Raji (cell line): Measurements from ENCODE around the gene OTOP2.

Experiments used
- POLR2A ChIP-seq: IDR thresholded peaks from 2 replicates; pipeline ENCODE4 v1.6.1; 2011; ENCODE audit warnings: low read depth, low read length, control low read depth; ENCODE audit not compliant: insufficient read depth

Gene OTOP2

DNA sequence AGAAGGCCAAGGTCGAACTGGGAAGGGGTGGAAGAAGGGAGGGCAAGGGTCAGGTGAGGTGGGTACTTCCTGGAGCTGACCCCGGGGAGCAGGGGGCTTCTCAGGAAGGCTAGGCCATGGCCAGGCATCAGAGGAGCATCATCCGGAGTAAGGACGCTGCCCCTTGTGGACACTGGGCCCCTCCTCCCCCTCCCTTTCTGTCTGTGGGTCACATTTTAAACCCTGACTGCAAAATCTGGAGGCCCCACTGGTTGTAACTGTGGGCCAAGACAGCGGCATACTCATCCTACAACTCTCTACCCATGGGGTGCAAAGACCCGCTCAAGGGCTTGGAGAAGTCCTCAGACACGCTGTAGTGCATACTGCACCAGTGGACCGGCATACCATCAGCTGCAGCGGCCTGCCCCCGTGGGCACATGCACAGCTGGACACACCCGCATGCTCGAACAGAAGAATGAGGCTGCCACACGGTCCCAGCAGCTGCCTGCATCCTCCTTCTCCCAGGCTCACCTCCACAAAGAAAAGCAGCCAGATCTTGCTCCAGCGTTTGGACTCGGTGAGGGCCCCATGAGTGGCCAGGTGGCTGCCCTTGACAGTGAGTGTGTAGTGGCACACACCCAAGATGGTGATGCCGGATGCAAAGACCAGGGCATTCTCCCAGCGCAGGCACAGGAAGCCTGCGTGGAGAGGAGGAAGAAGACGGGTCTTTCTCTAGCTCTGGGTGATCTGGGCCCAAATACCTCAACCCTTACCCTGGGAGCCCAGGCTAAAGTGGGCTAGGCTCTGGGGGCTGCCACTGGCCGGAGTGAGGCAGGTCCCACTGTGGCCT, 31.8 kb upstream of the OTOP2 start:
- TF ChIP-seq POLR2A = no peak

DNA sequence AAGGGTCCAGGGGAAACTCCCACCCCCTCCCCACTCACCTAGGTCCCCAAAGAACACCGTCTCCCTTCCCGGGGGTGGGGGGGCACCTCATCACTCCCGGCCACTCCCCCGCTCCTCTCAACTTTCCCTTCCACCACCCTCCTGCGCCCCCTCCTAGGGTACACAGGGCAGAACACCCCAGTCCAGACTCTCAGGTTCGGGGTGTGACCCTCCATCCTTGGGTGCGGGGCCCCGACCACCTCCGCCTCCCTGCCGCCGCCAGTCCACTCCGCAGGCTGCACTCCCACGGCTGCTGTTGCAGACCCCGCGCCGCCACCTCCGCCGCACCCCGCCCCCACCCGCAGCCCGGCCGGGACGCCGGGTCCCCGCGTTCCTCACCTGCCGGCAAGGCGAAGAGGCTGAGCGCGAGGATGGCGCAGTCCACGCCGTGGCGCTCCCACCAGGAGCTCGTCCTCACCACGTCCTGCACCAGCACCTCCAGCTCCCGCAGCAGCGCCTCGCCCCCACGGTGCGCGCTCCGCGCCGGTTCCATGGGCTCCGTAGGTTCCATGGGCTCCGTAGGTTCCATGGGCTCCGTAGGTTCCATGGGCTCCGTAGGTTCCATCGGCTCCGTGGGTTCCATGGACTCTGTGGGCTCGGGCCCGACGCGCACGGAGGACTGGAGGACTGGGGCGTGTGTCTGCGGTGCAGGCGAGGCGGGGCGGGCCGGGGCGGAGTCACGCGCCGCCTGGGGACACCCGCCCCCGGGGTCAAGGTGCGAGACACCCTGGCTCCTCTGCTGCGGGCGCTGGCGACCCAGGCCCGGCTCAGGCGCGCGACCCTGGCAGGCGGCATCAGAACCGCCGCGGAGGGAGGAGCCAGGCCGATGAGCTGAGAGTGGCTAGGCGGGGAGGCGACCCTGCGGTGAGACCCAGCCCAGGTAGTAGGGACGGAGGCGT, 30.8 kb upstream of the OTOP2 start, which contains the start of gene FADS6:
TSS of gene FADS6 (minus strand) at position 660 of the 938 bp plus-strand sequence. CDS start at position 622, 38 bp downstream.
- no peak for TF ChIP-seq POLR2A

DNA sequence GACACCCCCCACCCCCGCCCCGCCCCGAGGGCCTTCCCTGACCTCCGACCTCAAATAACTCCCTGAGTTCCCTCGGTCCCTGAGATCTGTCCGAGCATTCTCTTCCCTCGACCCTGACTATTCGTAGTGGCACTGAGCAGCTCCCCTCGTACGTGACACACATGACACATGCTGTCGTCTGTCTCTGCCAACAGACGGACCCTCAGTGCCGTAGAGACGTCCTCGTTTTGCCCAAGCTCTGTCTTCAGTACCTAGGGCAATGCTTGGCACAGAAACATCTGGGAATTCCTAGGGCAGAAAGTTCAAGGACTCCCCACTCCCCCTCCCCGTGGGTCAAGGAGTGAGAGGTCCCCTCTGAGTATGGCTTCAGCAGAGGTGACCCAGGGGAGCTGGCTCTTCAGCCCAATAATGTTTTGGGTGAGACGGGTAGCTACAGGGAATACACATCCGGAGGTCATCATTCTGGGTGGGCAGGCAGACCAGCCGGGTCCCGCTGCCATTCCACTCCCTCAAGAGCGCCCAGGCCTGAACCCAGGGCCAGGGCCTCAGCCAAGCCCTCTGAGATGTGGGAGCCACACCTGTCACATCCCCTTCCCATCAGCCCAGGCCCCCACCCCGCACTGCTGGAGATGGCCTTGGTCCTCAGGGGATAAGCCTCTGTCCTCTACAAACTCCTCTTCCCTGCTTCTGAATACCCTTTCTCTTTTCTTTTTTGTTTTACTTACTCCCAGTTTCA, 30.0 kb upstream of the OTOP2 start:
- no peak for TF ChIP-seq POLR2A

DNA sequence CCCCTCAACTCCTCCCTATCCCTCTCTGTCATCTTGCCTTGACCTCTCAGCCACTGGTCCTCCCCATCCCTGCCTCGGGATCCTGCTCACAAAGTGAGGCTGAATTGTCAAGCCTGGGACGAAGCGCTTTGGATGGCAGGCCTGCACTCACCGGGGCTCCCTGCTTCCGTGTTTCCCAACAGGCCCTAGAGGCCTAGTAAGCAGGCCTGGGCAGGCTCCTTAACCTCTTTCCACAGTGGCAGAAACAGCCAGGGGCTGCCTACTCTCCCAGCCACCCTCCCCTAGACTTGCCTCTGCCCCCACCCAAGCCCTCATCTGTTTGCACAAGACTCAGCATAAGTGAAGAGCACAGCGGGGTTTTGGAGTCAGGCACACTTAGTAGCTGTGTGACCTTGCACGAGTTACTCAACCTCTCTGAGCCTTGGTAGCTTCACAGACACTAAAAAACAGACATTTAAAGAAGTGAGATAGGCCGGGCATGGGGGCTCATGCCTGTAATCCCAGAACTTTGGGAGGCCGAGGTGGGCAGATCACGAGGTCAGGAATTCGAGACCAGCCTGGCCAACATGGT, 25.6 kb upstream of the OTOP2 start:
- no peak for TF ChIP-seq POLR2A

DNA sequence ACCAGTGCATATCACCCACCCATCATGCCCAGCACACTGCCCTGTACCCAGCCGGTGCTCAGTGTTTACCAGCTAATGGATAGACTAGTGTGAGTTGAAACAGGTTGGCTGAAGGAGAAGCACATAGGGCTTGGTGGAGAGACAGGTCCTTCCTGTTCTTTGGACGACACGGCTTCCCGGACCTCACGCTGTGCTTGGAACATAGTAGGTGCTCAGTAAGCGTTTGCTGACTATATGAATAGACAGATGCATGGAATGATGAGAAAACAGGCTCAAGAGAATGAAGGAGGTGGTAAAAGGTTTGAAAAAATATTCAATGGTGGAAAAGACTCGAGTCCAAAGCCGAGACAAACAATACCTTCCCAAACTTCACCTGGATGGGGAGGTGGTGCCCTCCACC, 23.9 kb upstream of the OTOP2 start:
- TF ChIP-seq POLR2A = no peak

DNA sequence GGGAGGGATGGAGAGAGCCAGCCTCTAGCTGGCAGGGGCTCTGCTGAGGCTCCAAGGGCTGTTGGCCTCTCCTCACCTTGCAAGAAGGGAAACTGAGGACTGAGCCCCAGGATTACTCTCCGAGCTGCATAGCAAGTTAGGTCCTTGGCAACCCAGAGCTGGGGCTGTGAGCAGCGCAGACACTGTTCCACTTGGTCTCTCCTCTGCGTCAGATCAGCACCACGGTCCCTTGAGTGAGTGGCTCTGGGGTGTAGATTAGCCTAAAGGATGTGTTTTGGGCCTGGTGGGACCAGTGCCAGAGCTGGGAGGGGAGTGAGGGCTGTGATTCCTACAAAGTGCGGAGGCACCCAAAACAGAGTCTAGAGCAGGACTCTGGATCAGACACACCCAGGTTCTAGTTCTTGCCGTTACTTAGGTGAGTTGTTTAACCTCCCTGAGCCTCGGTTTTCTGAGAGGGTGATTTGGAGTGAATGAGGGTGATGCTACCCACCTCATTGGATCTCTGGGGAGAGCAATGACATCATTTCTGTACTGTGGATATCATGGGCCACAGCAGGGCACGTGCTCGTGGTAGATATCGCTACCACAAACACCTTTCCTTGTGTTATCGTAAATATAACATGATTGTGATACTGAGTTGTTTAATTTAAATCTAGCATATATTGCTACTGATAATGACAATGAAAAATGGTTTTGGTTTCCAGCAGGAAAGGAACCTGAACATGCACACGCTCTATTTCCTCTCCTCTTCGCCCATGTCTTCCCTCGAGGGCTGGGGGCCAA, 22.5 kb upstream of the OTOP2 start:
- TF ChIP-seq POLR2A = no peak

DNA sequence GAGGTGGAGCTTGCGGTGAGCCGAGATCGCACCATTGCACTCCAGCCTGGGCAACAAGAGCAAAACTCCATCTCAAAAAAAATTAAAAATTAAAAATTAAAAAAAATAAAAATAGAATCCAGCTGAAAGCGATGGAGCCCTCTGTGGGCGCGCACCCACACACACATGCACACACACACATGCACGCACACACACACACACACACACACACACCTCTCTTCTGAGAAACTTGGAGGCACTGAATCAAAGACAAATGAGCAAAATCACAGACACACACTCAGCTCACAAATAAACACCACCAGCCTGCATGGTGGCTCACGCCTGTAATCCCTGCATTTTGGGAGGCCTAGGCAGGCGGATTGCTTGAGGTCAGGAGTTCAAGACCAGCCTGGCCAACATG, 21.0 kb upstream of the OTOP2 start:
- no peak for TF ChIP-seq POLR2A

DNA sequence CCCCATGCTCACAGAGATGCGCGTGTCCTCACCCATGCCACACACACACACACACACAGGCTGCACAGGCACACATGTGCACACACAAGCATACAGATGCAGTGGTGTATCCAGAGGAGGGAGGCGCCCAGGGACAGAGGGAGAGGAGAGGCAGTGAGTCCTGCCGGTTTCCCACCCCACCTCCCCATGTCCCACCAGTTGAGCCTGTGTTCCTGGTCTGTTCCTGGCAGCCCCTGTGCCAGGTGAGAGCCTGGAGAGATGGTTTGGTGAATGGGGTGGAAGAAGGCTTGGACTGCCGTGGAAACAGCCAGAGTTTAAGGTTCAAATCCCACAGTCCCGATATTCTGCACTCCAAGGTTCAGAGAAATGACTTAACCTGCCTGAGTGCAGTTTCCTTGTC, 20.4 kb upstream of the OTOP2 start:
- TF ChIP-seq POLR2A = no peak

DNA sequence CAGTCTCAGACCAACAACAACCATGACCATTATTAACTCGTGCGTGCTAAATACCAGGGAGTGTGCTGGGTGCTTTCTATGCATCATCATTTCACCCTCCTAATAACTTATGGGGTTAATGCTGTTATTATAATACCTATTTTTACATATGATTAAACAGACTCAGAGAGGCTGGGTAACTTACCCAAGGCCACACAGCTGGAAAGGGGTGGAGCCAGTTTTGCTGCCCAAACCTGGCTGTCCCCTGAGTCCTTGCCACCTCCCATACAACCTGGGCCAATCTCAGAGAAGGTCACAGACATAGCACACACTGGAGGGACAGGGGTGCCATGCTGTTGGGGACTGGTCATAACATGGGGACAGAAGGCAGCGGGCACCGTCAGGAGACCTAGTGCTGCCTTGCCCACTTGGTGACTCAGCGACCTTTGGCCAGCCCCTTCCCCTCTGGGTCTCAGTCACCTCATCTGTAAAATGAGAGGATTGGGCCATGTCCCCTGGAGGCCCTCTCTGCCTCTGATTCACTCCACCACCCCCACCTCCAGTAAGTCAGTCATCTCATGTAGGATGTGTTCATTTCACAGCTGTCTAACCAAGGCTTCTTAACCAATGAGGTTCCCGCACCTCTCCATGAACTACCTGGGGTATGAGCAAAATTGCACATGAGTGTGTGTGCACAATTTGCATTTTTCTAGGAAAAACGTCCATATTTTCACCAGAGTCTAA, 19.2 kb upstream of the OTOP2 start:
- no peak for TF ChIP-seq POLR2A

DNA sequence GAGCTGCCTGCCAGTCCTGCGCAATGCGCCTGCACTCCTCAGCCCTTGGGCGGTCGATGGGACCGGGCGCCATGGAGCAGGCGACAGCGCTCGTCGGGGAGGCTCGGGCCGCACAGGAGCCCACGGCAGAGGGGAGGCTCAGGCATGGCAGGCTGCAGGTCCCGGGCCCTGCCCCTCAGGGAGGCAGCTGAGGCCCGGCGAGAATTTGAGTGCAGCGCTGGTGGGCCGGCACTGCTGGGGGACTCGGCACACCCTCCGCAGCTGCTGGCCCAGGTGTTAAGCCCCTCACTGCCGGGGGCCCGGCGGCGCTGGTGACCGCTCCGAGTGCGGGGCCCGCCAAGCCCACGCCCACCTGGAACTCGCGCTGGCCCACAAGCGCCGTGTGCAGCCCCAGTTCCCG, 17.1 kb upstream of the OTOP2 start:
- TF ChIP-seq POLR2A = no peak

DNA sequence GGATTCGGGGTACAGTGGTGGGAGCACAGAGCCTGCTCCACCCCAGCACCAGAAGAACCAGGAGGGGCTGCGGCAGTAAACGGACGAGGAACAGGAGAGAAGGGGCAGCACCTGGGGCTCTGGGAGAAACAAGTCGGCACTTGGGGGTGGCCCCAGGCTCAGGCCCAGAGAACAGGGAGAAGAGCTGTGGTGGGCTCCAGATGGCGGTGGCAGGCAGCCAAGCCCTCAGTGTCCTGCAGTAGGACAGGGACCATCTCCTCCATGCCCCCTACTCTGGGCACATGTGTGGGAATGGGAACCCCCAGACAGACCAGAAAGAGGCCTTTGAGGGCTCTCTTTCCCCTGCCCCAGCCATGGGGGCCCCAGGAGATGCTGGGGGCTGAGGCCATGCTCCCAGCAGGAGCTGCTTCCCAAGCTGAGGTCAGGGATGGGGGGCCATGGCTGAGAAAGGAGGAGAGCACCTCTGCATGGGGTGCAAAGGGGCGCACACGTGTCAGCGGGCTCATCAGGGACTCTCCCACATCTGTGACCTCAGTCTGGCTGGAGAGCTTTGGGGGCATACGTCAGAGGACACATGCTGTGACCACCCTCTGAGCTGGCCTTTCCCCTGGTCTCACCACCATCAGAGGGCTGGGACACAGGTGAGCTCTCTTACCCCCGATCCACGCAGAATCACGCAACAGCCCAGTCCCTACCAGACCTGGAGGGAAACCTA, 7.8 kb upstream of the OTOP2 start:
- no peak for TF ChIP-seq POLR2A

DNA sequence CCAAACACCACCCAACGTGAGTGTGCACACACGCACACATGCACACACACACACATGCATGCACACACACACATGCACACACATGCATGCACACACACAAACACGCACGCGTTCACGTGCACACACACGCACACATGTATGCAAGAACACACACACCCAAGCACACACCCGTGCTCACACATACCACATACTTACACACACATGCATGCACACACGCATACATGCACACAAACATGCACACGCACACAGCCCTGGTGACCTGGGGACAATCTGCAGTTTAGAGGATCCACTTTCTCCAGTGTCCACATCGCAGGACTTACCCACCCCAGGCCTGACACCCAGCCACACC, 7.2 kb upstream of the OTOP2 start:
- no peak for TF ChIP-seq POLR2A

DNA sequence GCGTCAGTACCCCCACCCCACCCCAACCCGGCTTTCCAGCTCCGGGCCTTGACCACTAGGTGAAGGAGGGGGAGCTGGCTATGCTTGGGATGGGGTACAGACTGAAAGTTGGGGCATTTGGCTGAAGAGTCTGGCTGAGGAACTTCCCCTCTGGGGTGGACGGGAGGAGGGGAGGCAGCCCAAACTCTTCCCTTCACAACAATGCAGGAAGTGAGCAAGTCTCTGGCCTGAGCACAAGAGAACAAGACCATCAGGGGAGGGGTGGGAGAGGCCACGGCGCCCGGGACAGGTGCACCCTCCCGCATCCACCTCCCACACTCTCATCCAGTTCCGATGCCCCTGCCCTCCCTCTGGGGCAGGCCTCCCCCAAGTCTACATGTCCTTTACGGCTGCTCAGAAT, 6.6 kb upstream of the OTOP2 start:
- TF ChIP-seq POLR2A = no peak
